GM18499 (cell line): Measurements from ENCODE around the gene PTTG1IP.

Experiments
- ATAC-seq: cut with Tn5 transposase; IDR thresholded peaks from one replicate; pipeline ENCODE4 v1.9.1; 2021; ENCODE audit warnings: moderate number of reproducible peaks; ENCODE audit not compliant: insufficient read depth, unreplicated experiment

PTTG1IP gene

GRCh38 chr21:44814498-44815023 is 58.9 kb downstream of the PTTG1IP start:
- no peak for ATAC-seq

DNA sequence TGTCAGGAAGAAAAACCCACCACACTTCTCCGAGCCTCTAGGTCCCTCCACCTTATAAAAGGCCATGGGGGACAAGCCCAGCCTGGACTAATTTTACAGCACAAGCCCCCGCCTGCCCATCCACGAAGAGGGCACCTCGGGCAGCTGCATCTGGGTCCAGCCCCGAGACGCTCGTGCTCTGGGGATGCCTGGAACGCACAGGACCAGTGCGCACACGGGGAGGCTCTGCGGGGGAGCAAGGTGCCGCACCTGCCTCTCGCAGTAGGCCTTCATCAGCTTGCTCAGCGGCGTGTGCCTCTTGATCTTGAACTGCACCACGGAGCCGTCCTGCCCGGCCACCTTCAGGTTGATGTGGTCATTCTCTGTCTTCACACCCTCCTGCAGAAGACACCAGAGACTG is 59.8 kb downstream of the PTTG1IP start:
- ATAC-seq: no peak

DNA sequence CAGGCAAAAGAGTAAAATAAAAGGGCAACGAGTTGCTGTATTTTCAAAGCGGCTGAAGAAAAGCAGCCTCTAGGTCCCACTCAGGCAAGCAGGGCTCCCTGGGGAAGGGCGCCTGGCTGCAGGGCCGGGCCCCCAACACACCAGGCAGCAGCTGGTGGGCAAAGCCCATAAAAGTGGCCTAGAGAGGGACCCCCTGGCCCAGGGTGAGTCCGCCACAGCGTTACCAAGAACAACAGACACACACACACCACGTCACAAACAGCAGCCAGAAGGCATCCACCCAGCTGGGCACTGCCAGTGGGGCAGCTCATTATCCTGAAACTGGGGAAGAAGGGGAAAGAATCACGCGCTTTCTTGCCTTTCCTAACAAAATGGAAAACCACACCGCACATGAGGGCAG is 60.3 kb downstream of the PTTG1IP start:
- no peak for ATAC-seq

GRCh38 chr21:44812640-44813039 is 60.9 kb downstream of the PTTG1IP start:
- no peak for ATAC-seq

- no peak for ATAC-seq
Observed at GRCh38 chr21:44810779-44811178, 62.7 kb downstream of the PTTG1IP start.

- no peak for ATAC-seq
Observed at GRCh38 chr21:44805859-44806258, 67.6 kb downstream of the PTTG1IP start.

DNA sequence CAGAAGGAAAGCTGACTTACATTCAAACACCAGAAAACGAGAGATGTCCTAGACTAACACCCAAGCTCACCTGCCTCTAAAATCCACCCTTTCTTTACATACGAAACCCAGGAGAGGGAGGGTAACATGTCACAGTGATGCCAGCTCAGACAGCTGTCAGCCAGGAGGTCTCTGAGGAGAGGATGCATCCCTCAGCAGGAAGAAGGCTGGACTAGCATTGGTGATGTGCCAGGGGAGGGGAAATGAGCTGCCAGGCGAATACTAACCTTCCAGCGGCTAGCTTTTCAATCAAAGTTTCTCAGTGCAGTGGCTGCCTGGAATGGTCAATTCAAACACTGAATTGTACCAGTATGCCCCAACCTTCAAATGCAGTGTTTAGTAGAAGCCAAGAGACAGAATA is 68.3 kb downstream of the PTTG1IP start:
- no peak for ATAC-seq

- no peak for ATAC-seq
Observed at GRCh38 chr21:44804762-44805161, 68.7 kb downstream of the PTTG1IP start.

GRCh38 chr21:44803651-44804050 is 69.8 kb downstream of the PTTG1IP start:
- no peak for ATAC-seq

- ATAC-seq: no peak
Observed at GRCh38 chr21:44802396-44803153, 70.9 kb downstream of the PTTG1IP start.

DNA sequence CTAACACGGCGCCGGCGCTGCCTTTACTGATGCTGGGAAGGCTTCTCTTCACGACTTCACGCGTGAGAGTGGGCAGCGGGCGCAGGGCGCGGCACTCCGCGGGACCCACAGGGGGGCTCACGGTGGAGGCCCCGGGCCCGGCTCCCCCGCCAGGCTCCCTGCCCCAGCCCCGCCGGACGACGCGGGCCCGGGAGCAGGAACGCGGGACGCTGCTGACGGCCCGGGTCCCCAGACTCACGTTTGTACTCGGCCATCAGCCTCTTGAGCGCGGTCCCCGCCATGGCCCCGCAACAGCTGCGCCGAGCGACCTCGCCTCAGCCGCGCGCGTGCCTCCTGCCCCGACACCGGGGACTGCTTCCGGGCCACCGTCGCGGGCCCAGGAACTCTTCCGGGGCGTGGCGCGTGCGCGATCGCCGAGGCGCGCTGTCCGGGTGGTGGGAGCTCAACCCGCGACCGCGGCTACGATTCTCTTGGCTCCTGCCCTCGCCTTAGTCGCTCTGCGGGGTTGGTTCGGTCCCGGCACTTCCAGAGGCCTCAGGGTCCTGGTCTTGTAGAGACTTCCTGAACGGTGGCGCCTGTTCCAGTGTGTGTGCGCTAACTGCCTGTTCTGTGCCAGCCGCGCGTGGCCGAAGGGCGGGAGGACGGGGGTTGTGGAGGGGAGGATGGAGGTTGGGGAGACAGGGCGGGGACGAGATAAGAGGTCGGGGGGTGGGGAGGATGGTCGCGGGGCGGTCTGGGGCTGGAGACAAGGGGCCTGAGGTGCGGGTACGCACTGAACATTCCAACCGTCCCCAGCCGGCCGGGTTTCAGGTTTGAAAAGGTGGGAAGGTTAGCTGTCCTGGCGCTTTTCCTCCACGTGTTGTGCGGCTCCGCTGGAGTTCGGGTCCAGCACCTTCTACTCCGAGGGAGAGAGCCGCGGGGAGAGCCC is 71.8 kb downstream of the PTTG1IP start, which contains the start of gene UBE2G2:
Gene UBE2G2, minus strand, starts transcription at position 353 of the 928 bp plus-strand sequence. Its CDS starts 72 bp downstream, at position 281.
- ATAC-seq: no peak

DNA sequence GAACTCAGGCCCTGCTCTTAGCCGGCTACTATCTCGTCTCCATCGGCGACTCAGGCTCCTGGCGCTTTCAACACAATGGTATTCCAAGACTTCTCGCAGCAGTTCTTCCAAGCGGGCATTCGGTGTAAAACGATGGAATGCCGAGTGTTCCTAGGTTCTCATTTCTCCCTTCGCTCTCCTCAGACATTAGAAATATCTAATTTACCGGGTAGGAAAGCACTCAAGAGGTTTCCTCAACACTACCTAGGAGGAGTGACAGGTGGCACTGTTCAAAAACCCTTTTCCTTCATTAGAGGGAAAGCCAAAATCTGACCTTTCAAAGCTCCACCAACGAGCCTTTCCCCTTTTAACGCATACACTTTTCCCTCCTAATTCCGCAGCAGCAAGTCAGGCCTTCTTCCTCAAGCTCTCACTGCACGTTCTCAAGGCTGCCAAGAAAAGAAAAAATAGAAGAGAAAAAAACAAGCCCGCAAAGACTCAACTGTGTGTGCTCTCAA is 72.5 kb downstream of the PTTG1IP start:
- ATAC-seq: no peak

DNA sequence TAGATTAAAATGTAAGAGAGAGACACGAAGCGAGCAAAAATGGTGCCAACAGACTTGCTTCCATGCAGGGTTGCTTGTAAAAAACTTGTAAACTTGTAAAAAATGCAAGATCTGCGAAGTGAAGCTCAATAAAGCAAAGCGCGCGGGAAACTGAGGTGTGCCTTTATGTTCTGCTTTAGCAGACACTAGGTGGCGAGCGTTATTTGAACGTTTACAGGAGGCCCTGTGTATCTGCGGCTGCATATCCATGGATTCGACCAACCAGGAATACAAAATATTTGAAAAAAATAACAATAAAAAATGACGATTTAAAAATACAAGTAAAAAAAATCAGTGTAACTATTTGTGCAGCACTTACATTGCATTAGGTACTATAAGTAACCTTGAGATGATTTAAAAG is 73.4 kb downstream of the PTTG1IP start:
- ATAC-seq: no peak

DNA sequence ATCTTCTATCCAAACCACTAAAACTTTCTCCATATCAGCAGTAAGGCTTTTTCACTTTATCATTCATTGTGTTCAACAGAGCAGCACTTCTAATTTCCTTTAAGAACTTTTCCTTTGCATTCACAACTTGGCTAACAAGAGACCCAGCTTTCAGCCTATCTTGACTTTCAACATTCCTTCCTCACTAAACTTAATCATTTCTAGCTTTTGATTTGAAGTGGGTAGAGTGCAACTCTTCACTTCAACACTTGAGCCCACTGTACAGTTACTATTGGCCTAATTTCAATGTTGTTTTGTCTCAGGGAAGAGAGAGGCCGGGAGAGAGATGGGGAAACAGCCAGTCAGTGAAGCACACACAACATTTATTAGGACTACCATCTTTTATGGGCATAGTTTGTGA is 73.8 kb downstream of the PTTG1IP start:
- ATAC-seq: no peak
